ENCODE results near the gene SPRR4.

- TF ChIP-seq YY1 (IDR thresholded peaks at IDR 0.05; ENCODE audit: low read depth) (no peak), RCOR1 (IDR thresholded peaks at IDR 0.05; ENCODE audit: low read length) (no peak), CTCF (IDR thresholded peaks at IDR 0.05) (no peak), TEAD4 (IDR thresholded peaks at IDR 0.05; ENCODE audit: borderline replicate concordance, insufficient read depth) (no peak), POLR2AphosphoS5 (IDR thresholded peaks at IDR 0.05; ENCODE audit: low read depth, low read length) (no peak), MXI1 (IDR thresholded peaks at IDR 0.05; ENCODE audit: low read depth, low read length) (no peak), FOXJ3 (CRISPR knock-in tag; IDR thresholded peaks at IDR 0.05) (no peak), JUND (IDR thresholded peaks at IDR 0.05) (no peak), FOSL2 (IDR thresholded peaks at IDR 0.05; ENCODE audit: borderline replicate concordance, low read depth) (no peak), CHD2 (IDR thresholded peaks at IDR 0.05; ENCODE audit: low read length, partially characterized antibody) (no peak), EP300 (IDR thresholded peaks at IDR 0.05; ENCODE audit: borderline replicate concordance in 1 of 2, low read depth in 1 of 2, low read length in 1 of 2) (no peak), USF2 (IDR thresholded peaks at IDR 0.05; ENCODE audit: borderline replicate concordance, low read depth, low read length) (no peak), NFIC (IDR thresholded peaks at IDR 0.05; ENCODE audit: borderline replicate concordance) (no peak)
- TF ChIP-seq, protein P1, sequence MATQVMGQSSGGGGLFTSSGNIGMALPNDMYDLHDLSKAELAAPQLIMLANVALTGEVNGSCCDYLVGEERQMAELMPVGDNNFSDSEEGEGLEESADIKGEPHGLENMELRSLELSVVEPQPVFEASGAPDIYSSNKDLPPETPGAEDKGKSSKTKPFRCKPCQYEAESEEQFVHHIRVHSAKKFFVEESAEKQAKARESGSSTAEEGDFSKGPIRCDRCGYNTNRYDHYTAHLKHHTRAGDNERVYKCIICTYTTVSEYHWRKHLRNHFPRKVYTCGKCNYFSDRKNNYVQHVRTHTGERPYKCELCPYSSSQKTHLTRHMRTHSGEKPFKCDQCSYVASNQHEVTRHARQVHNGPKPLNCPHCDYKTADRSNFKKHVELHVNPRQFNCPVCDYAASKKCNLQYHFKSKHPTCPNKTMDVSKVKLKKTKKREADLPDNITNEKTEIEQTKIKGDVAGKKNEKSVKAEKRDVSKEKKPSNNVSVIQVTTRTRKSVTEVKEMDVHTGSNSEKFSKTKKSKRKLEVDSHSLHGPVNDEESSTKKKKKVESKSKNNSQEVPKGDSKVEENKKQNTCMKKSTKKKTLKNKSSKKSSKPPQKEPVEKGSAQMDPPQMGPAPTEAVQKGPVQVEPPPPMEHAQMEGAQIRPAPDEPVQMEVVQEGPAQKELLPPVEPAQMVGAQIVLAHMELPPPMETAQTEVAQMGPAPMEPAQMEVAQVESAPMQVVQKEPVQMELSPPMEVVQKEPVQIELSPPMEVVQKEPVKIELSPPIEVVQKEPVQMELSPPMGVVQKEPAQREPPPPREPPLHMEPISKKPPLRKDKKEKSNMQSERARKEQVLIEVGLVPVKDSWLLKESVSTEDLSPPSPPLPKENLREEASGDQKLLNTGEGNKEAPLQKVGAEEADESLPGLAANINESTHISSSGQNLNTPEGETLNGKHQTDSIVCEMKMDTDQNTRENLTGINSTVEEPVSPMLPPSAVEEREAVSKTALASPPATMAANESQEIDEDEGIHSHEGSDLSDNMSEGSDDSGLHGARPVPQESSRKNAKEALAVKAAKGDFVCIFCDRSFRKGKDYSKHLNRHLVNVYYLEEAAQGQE (IDR thresholded peaks at IDR 0.05; ENCODE audit: low read depth, low read length): no peak
Measured at GRCh38 chr1:153001382-153001781, 30.9 kb downstream of the SPRR4 start, which contains the start of gene SPRR3.

Measured in SK-N-SH (cell line).